ENCODE measurements around the gene ZEB2.

GRCh38 chr2:144466637-144467036 is 53.3 kb downstream of the ZEB2 start:
- no peak for TF ChIP-seq ZNF772 (CRISPR knock-in tag; IDR thresholded peaks at IDR 0.05)
- TF ChIP-seq NONO (IDR thresholded peaks at IDR 0.05): no peak
- no peak for TF ChIP-seq NONO (CRISPR knock-in tag; conservative IDR thresholded peaks at IDR 0.05)
- TF ChIP-seq MXD4 (CRISPR knock-in tag; IDR thresholded peaks at IDR 0.05): no peak
- TF ChIP-seq MAZ (IDR thresholded peaks at IDR 0.05; ENCODE audit: borderline replicate concordance, low read depth, low read length): no peak
- TF ChIP-seq MAZ (CRISPR knock-in tag; IDR thresholded peaks at IDR 0.05; ENCODE audit: low read depth): no peak
- TF ChIP-seq, protein P1, sequence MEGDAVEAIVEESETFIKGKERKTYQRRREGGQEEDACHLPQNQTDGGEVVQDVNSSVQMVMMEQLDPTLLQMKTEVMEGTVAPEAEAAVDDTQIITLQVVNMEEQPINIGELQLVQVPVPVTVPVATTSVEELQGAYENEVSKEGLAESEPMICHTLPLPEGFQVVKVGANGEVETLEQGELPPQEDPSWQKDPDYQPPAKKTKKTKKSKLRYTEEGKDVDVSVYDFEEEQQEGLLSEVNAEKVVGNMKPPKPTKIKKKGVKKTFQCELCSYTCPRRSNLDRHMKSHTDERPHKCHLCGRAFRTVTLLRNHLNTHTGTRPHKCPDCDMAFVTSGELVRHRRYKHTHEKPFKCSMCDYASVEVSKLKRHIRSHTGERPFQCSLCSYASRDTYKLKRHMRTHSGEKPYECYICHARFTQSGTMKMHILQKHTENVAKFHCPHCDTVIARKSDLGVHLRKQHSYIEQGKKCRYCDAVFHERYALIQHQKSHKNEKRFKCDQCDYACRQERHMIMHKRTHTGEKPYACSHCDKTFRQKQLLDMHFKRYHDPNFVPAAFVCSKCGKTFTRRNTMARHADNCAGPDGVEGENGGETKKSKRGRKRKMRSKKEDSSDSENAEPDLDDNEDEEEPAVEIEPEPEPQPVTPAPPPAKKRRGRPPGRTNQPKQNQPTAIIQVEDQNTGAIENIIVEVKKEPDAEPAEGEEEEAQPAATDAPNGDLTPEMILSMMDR (CRISPR knock-in tag; IDR thresholded peaks at IDR 0.05): no peak

All from HepG2 (cell line).